HG02943 (cell line): Measurements from ENCODE around the gene ROBO1.

Experiments
- ATAC-seq: cut with Tn5 transposase; IDR thresholded peaks from one replicate; pipeline ENCODE4 v1.9.1; 2021; ENCODE audit warnings: mild to moderate bottlenecking, low read depth, moderate library complexity; ENCODE audit not compliant: unreplicated experiment

ROBO1 gene

DNA sequence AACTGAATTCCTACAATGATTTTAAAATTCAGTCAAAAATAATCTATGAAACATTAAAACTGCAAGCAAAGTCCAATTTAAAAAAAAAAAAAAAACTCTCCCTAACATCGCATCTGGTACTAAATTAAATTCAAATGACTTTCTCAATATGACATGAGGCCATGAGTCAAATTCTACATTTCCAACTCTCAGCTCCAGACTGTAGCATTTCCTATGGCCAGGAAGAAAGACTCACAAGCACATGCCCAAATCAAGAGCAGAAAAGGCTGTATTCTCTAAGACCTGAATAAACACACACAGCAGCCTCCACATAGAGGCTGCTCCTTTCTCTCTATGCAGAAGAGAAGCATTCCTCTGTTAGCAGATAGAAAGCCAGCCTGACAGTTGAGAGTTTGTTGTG is 729.2 kb downstream of the ROBO1 start:
- ATAC-seq: no peak

DNA sequence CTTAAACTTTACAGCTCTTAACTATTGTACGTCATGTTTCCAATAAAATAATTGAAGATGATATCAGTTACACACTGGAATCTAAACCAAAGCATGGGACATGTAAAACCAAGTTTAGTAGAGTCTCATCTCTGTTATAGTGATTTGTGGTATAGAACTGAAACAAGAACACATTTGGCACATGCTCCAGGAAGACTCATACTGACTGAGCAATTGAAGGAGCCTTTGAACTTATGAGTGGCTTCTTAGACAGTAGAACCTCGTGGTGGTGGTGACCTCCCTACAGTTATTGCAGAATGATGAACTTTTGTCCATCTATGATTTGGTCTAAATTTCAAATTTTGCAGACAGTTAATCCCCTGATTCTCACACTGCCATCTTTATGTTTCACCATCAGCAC is 729.7 kb downstream of the ROBO1 start:
- no peak for ATAC-seq

DNA sequence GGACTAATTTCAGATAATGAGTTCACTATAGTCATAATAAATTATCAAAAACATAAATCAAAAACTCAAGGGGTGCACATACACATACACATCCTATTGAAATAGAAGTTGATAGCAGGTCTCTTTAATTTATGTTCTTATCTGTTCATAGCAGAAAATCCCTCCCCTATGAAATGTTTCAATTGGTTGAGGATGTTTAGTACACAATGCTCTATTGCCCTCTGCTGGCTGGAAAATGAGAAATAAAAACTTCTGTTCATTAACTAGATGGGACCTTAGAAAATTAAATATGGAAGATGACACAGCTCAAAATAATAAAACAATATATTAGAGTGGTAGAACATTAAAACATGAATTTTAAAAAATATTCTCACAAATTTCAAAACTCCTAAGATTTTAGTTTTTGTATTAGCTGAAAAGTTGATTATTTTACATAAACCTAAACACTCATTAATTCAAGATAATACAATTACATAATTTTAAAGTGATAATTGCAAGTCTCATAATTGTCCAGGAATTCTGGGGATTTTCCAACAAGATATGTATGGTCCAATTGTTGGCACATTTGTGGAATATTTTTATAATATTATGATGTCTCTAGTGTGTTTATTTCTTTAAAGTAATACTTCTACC is 735.0 kb downstream of the ROBO1 start:
- no peak for ATAC-seq

DNA sequence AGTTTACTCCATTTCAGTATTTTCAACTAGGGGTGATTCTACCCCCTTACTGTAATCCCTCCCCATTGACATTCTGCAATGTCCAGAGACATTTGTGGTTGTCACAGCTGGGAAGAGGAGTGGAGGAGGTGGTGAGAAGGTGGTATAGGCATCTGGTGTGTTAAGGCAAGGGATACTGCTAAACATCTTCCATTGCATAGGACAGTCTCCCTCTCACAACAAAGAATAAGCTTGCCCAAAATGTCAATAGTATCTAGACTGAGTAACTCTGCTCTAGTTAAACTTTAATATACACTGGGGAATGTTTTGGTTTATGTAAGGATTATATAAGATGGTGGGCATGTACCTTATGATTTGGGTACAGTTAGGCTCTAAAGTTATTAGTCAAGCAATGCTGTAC is 737.6 kb downstream of the ROBO1 start:
- ATAC-seq: no peak

DNA sequence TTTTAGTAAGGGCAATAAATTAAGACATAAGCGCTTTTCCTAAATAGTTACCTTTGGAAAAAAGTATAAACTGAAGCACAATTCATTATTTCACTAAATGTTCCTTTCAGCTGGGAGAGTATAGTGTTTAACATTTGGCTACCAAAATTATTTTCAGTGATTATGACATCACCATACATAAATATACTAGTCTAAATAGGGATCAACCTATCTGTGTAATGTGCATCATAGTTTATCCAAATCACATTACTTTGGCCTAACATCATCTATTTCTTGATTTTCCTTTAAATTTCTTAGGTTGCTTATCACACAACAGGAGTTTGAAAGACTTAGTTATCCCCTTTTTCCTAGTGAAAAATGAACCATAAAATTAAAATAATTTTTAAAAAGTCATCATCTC is 738.9 kb downstream of the ROBO1 start:
- ATAC-seq: no peak

DNA sequence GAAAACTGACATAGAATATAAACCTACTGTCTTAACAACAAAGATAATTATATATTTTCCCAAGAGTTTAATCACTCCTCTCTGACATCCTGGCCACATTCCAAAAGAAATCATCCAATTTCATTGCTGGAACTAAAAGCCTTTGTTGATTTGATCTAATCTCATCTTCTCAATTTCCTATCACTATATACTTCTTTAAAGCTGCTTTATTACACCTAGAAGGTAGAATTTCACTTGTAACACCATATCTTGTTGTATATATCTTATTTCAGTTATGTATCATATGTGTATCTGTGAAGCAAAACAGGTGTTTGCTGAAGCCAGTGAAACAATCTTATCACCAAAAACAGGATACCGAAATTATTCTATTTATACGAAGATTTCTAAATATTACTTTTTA is 740.2 kb downstream of the ROBO1 start:
- ATAC-seq: no peak

DNA sequence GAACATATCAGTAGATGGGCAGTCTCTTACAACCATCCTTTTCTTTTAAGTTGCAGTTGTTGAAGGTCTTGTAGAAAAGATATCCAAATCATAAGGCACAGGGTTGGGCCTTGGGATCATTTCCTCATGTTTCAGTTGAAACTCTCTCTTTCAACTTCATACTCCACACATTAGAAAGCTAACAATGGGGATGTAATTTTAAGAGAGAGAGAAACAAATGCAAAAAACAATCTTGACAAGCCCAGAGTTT is 747.9 kb downstream of the ROBO1 start:
- no peak for ATAC-seq

DNA sequence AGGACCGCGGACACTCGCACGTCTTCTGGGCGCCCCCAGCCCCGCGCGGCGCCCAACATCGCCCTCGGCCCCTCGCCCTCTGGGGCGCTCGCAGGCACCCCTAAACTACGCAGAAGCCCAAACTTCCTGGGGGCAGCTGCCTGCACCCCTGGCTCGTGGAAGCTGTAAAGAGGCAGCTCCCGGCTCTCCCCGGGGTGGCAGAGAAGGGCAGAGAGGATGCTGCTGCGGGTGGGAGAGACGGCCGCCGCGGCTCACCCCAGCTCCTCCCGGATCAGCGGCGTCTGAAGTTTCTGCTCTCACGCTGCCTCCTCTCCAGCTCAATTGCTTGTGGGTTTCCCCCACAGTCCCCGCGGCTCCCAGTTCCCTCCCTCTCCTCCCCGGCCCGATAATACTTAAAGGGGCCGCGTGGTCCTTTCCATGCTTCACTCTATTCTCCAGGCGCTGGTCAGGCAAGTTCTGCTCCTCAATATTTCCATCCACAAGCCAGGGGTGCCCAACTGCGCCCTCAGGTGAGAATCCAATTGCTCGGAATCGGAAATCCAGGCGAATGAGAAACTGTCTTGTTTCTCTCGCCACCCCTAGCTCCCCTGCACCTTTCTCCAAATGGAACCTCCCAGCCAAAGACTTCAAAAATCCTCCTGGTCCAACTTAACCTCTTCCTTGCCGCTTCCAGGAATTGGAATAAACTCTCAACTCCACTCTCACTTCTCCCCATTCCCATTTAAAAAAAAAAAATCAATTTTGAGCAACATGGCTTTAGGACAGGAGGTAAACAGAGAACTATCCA is 748.5 kb downstream of the ROBO1 start:
- ATAC-seq: no peak

DNA sequence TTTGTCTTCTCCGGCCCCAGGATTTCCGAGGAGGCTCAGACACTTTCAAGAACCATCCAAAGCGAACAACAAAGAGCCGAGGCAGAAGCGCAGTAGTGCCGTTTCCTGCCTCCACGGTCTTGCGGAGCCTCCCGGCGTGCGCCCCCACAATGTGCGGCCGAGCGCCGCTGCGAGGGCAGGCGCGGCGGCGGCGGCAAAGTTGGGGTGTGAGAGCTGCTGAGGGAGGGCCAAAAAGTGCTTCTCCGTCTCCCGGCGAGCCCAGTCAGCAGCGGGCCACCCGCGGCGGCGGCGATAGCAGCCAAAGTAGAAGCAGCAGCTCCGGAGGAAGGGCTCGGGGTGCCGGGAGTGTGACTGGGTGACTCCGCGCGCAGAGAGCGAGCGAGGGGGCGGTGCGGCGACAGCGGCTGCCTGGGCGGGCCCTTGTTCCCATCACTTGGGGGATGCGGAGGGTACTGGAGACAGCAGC is 749.1 kb downstream of the ROBO1 start:
- ATAC-seq: no peak

DNA sequence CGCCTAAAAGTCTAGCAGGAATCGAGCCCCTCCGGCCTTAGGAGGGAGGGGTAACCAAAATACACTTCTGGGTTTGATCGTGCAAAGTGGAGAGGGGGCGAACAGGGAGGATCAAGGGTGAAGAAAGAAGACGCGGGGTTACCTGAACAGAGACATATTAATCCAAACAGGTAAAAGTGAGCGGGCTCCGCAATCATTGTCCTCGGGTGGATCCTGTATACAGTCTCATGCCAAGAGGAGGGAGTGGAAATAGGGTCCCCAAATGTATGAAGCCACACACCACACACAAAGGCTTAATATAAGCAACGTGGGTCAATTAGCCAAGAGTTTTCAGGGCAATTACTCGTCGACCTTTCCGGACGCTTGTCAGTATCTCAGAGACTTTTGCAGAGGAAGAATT is 749.5 kb downstream of the ROBO1 start:
- no peak for ATAC-seq

DNA sequence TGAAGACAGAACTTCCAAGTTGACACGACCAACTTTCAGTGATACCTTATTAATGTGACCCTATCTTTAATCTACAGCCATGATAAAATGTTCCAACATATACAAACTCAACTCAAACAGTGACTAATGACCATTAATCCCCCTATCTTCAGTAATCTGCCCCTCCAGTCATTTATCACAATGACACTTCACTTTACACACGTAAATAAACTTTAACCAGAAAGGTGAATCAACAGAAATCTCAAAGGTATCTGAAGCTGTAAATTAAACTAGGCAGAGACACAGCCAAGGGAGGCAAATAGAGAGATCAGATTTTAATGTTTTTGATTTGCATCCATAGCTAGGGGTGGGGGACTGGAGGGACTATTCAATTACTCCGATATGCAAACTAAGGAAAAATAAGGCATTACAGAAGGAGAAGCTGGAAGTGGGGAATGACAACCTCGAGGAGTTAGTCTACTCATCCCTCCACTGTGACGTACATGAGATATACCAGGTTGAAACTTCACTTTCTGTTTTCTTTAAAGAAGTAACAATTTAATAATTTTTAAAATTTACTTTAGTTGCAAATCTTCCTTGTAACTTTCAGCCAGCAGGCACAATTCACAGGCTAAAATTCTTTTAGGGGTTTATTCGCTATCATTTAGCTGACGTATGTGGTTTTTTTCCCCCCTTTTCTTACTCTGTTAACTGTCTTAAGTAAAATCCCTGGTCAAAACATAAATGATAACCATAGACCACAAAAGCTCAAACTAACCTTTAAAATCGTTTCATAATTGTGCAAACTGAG is 751.0 kb downstream of the ROBO1 start:
- ATAC-seq: no peak

DNA sequence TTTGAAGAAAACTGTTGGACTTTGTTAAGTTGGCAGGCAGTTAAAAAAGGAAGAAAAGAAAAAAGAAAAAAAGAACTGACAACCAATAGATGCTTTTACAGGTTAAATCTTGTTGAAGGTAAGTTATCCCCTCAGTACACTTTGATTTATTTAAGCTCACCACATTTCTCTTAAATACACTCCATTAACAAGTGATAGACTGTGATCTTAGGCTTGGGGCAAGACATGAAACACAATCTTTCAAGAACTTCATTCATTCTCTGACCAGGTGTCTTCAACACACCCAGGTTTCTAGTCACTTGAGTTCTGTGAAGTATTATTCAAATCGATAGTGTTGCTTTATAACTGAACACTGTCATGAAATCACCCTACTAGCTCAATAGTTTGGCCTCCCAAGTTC is 751.9 kb downstream of the ROBO1 start:
- ATAC-seq: no peak

DNA sequence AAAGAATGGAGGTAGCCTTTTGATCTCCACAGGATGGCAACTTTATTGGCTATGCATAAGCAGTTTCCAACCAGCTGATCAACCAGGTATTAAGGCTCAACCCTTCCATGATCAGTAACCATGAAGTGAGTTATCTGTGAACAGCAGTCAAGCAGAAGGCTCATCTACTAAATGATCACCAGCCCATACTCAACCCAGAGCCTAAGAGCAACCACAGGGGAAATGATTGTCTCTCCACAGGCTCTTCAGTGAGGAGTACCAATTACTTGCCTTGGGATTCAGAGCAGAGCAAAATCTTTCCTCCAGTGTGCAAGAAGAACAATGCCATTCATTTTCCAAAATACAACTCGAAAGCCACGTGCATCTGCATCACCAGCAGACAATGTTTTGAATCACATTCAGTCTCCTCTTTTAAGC is 754.8 kb downstream of the ROBO1 start:
- no peak for ATAC-seq

DNA sequence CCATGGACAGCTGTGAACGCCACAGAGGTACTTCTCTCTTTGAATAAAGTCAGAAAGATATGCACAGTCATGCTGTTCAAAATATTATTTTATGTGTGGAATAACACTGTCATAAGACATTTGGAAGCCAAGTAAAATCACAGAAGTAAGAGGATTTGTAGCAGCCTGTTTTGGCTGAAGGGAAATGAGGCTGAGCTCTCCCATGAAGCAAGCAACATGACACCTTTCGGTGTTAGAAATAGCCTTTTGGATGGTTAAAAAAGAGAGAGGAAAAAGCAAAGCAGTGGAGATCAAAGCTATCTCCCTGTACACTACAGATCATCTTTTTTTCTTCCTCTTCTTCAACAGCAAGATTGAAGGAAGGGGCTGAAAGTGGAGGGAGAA is 755.3 kb downstream of the ROBO1 start:
- no peak for ATAC-seq

DNA sequence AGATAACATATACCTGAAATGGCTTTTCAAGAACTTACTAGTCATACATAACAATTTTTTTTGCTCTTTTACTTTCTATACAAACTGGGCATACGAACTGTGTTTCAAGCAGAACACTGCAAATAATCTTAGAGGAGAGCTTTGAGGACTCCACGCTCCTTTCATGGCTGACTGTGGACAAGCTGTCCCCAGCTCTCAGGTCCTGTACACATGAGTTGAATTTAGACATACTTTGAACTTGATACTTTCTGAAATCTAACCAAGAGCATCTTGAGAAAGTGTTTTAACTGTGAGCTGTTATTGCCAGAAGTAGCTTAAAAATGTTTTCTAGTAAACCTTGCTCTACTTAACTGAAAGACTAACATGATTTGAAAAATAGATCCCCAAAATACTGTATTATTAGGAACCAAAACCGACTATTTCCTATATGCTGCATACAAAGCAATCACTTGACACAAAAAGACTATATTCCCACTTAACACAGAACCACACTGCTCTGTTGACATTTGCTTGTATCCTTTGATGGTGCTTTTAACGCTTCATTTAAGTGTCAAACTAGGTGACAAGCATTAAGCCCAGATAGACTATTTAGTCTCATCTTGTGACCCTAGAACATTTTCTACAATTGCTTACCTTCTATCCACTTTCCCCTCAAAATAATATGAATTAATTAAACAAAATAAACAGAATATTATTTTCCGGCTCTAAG is 755.8 kb downstream of the ROBO1 start:
- ATAC-seq: no peak

DNA sequence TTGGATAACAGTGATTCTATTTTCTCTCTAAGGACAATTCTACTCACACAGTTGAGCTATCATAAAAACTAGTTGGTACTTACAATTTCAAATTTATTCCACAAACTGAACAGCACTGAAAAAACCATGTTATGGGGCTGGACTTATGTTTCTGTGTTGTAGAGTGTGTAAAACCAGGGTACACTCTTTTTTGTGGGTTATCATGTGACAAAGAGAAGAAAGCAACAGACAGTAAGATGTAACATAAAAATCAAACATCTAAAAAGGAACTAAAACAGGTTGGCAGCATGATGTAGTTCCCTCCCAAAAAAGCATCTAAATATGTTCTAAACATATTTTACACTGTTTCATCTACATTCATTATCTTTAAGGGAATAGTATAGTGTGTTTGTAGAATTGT is 757.9 kb downstream of the ROBO1 start:
- ATAC-seq: no peak

DNA sequence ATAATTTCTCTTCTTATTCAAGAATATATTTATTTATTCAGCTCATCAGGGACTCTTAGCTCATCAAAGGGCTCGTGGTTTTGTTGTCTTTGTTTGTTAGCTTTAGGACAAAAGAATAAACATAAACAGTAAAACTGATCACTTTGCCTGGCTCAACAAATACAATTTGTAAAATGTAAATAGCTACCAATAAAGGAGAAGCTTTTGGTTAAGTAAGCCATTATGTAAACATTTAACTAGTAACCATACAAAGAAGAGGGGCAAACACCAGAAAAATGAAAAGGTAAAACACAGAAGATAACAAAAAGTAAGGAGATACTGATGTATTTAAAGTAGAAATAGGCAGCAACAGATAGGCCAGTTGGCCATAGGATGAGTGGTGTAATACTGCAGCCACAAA is 761.7 kb downstream of the ROBO1 start:
- no peak for ATAC-seq

DNA sequence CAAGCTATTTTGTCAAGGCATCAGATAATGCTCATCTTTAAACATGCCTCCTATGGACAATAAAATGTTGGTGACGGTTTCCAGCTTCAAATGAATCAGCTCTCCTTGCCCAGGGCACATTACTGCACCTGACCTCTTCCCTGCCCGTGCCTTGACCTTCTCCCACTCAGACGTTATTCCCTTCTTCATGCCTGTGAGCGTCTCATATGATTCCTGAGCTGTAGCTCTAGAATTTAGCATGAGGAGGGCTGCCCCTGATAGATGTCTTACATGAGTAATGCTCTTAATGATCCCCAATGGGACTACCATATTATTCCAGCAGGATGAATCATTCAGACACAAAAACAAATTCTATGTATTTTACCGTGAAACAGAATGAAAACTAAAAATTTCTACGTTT is 762.7 kb downstream of the ROBO1 start:
- no peak for ATAC-seq

DNA sequence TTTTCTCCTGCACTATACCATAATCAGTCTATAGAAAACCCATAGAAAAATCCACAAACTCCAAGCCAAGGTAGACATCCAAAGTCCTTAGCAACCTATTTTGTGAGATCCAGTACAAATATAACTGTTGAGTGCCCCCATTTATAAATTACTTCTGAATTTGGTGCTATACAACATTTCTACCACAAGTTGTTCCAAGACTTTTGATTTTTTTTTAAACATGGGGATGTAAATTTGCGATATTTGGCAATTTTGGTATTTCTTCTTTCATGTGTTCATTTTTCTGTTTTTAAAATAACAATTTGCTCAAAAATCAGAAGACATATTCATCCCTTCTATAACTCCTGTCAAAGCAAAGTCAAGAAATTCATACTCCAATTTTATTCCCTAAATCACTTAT is 763.8 kb downstream of the ROBO1 start:
- no peak for ATAC-seq

DNA sequence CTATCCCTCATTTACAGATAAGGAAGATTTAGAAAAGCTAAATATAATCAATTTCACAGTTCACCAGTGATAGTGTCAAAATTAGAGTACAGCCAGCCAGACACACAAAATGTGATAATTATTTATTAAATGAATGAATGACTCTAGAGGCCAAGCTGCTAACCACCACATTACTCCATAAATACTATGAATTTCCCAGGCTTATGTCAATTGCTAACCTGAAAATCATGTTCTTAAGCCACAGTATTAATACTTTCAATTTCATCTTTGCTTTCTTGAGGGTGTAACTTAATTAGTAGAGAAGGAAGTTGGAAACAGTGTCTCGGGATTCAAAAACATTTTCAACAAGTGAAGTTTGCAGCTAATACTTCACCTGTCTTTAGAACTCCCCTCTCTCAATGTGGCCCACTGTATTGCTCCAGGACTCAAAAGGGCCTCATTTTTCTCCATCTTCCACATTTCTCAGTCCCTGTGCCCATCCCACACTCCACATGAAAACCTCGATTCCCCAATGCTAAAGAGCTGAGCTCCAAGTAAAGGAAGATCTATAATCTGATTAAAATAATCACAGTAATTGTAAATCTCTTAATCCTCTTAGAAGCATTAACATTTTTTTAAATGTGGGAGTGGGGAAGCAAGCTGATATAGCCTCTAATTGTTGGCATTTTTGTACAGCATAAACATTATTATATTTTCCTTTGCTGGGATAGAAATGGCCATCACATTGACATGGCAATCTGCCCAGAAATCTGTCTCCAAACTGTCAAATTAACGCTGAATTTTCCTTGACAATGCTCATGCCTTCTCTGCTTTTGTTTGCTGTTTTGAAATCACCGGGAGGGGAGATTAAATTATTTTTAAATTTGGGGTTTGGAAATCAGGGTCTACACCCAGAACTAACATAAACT is 765.1 kb downstream of the ROBO1 start:
- ATAC-seq: no peak
